GM20431 (cell line): ENCODE measurements around the gene DMTF1.
"Not testable (repeated sequence)": the region's sequence is repeated elsewhere in the genome, so short reads cannot be mapped to it uniquely, and the experiment has no call there.

Experiments
- in situ Hi-C: fragments of 300-500 bp; cut with MseI, MboI; formaldehyde crosslinking; loops from one replicate; pipeline ENCODE4 v1.15.0; 2020; ENCODE audit warnings: low sequenced_read_pairs; ENCODE audit not compliant: unreplicated experiment

Gene DMTF1

DNA sequence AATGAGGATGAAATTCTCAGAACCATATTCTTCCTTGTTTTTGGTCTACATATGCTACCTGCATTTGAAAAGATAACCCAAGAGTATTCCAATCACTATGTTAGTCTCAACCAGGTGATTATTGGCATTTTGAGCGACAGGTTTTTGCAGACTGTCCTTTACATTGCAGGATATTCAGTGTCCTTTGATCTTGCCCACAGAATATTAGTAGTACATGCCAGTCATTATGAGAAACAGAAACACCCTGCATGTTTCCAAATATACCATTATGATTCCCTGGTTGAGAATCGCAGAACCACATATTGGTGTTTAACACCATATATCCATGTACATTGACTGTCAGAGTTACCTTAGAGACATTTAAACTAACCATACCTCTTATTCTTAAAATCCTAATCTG is 36.7 kb downstream of the DMTF1 start:
- in situ Hi-C loops, result no loop called here

- in situ Hi-C loops, result no loop called here
Measured at GRCh38 chr7:87190783-87191182, 38.5 kb downstream of the DMTF1 start.

DNA sequence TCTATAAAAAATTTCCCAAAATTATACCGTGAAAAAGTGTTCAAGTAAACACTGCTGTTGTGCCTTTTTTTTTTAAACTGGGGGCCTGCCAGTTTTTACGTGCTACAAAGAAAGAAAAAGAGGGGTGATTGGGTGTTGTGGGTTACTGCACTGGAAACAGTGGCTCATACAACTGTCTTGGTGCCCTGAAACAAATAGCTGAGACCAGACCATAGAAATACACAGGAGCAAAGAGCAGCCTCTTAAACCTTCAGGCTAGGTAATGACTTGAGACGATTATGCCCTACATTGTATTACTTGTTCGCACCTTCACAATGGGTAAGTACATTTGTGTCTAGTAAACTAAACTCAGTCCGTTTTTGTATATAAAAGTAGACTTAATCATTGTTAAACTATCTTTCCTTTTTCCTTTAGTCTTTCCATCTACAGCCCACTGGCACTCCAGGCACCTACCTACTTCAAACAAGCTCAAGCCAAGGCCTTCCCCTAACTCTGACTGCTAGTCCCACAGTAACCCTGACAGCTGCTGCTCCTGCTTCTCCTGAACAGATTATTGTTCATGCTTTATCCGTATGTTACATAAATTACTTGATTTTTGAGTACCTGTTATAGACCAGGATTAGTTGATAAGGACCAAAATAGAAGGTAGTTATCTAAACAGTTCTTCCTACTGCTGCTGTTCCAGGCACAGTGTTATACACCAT is 40.7 kb downstream of the DMTF1 start:
- in situ Hi-C loops, result no loop called here

GRCh38 chr7:87193912-87194311 is 41.7 kb downstream of the DMTF1 start:
- in situ Hi-C loops, result no loop called here

- in situ Hi-C loops, result no loop called here
Measured at GRCh38 chr7:87199241-87199640, 47.0 kb downstream of the DMTF1 start.

DNA sequence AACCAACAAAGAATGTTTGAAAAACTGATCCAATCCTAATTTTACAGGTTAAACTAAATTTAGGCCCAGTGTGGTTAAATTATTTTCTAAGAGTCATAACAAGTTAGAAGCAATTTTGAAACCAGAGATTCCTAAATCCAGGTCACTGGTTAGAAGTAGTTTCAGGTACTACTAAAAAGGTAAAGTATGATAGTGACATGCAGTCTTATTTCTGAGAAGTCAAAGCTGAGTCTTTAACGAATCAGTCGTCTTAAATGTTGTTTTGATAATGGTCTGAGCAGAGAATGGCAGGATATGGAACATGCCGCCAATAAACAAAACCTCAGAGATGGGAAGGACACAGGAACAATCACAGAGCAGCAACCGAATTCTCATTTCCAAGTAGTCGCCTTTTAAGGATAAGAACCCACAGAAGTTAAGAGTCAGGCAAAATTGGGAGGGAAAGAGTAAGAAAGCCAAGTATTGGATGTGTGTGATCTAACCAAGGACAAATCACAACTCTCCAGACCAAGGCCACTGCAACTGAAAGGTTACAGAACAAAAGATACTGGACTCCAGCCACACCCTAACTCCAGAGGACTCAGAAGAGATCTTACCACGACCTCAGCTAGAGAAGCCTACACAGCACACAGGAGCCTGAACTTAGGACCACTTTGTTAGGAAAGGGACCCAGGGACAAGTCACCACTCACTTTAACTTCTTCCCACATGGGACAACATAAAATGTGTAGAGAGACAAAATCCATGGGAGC is 47.6 kb downstream of the DMTF1 start:
- in situ Hi-C loops, result no loop called here

GRCh38 chr7:87202208-87202607 is 50.0 kb downstream of the DMTF1 start:
- in situ Hi-C loops, result no loop called here

- in situ Hi-C loops, result no loop called here
Measured at GRCh38 chr7:87202705-87203104, 50.5 kb downstream of the DMTF1 start.

DNA sequence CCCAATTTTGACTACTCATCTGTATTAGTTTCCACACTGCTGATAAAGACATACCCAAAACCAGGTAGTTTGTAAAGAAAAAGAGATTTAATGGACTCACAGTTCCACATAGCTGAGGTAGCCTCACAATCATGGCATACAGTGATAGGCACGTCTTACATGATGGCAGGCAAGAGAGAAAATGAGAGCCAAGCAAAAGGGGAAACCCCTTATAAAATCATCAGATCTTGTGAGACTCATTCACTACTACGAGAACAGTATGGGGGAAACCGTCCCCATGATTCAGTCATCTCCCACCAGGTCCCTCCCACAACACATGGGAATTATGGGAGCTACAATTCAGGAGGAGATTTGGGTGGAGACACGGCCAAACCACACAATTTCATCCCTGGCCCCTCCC is 51.7 kb downstream of the DMTF1 start:
- in situ Hi-C loops, result not testable (repeated sequence)

DNA sequence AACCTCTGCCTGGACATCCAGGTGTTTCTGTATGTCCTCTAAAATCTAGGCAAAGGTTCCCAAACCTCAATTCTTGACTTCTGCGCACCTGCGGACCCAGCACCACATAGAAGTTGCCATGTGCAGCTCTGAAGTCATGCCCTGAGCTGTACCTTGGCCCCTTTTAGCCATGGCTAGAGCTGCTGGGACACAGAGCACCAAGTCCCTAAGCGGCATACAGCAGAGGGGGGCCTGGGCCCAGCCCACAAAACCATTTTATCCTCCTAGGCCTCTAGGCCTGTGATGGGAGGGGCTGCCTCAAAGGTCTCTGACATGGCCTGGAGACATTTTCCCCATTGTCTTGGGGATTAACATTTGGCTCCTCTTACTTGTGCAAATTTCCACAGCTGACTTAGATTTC is 52.7 kb downstream of the DMTF1 start:
- in situ Hi-C loops, result no loop called here

GRCh38 chr7:87205701-87206100 is 53.4 kb downstream of the DMTF1 start:
- in situ Hi-C loops, result not testable (repeated sequence)

DNA sequence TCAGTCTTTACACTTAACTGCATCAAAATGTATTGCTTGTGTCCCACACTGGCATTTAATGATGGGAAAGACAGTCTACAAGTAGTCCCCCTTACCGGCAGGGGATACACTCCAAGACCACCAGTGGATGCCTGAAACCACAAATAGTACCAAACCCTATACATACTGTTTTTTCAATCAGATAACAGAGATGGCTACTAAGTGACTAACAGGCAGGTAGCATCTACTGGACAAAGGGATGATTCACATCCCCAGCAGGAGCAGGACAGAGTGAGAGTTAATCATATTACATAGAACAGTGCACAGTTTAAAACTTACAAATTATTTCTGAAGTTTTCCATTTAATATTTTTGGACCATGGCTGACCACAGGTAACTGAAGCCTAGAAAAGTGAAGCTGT is 54.1 kb downstream of the DMTF1 start:
- in situ Hi-C loops, result no loop called here

GRCh38 chr7:87209295-87209924 is 57.2 kb downstream of the DMTF1 start:
- in situ Hi-C loops, result no loop called here

DNA sequence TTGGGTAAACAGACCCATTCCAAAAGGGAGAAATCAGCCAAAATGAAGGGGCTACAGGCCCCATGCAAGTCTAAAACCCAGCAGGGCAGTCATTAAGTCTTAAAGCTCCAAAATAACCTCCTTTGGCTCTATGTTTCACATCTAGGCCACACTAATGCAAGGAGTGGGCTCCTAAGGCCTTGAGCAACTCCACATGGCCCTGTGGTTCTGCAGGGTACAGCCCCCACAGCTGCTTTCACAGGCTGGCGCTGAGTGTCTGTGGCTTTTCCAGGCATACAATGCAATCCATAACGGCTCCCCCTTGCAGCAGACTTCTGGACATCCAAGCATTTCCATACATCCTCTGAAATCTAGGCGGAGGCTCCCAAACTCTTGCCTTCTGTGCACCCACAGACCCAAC is 58.3 kb downstream of the DMTF1 start:
- in situ Hi-C loops, result no loop called here

DNA sequence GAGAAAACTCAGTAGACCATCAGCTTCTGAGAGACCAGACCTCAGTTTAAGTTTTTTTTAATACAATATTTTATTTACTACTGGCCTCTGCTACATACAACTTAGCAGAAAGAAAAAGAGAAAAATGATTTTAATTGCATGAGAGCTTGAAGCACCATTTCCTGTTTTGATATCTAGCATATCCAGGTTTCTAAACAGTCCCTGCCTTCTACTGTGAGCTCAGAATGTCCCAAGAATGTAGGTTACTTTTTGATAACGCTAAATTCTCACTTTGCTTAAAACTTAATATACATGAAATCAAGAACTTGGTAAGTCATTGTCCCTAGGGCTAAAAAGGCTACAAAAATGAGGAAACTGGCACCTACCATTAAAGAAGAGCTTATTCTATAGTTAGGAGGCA is 60.2 kb downstream of the DMTF1 start:
- in situ Hi-C loops, result no loop called here

DNA sequence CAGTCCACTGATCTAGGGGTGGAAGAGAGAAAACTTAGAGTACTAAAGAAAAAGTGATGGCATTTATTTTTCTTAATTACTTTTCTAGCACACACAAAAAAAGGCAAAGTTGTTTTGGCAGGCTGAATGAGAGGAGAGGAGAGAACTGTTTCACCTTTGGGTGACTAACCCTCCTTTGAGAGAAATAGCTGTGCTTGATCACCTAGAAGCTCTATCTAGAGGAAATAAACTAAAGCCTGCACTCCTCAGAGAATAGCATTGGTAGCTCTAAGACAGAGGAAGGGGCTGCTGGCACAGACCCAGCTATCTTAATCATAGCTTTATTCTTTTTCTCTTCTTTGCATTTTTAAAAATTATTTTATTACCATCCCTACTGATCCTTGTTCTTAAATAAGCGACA is 61.0 kb downstream of the DMTF1 start:
- in situ Hi-C loops, result no loop called here

GRCh38 chr7:87213811-87214210 is 61.6 kb downstream of the DMTF1 start:
- in situ Hi-C loops, result no loop called here

GRCh38 chr7:87215046-87215445 is 62.8 kb downstream of the DMTF1 start:
- in situ Hi-C loops, result no loop called here

GRCh38 chr7:87216701-87217508 is 64.7 kb downstream of the DMTF1 start:
- in situ Hi-C loops, result no loop called here

GRCh38 chr7:87217983-87218653 is 65.9 kb downstream of the DMTF1 start:
- in situ Hi-C loops, result no loop called here
